ENCODE measurements around the gene GAN.
A peak's percentile ranks its signal among the peaks of the same experiment; 100 is the strongest.
"Not testable (repeated sequence)": the region's sequence is repeated elsewhere in the genome, so short reads cannot be mapped to it uniquely, and the experiment has no call there.

GAN gene

DNA sequence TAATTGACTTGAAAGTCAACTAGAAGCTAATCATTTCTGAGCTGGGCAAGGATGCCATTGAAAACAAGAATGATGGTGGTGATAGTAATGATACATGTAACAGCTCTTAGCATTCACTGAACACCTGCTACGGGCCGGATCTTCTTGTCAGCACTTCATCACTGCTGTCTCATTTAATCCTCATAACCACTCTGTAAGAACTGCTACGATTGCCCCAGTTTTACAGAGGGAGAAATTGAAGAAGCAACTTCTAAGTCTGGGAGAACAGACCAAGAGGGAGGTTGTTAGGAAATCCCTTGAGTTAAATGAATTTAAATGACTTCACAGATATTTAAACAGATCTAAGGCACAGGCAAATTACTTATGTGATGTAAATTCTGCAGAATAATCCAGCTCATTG is 7.0 kb upstream of the GAN start:
- no peak for DNase-seq (ENCODE audit: low read depth)

DNA sequence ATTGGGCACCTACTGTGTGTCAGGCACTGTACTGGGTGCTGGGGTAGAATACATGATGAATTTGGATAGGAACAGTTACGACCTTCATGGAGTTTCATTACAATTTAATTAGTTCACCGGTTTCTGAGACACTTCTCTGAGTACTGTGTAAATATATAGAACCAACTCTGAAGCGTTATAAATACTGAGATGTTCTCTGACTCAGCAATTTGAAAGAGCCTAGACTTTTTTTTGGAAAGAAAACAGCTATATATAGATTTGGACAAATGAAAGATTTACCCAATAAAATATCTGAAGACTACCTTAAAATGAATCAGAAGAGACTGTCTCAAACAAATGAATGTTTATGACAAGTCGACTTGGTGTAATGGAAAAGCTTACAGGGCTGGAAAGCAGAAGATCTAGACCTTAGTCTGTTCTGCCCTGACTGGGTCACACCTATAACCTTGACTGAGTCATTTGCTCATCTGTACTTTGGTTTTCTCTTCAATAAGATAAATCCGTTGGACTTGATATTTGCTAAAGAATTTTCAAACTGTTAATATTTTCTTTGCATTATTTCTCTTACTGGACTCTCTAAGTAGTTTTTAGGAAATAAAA is 4.6 kb upstream of the GAN start:
- no peak for DNase-seq (ENCODE audit: low read depth)

DNA sequence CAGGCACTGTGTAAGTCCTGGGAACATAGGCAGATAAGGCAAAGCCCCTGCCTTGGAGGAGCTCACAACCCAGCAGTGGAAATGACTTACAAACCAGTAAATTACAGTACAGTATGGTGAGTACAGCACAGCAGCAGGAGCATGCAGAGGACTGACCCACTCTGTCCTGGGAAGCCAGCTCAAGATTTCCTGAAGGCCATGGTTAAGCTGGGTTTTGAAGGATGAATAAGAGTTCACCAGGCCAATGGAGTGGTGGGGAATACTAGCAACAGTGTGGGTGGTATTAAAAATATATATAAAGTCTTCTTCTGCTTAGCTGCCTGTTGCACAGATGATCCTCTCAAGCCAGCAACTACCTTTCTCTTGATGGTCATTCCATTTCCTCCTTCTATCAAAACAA is 3.0 kb upstream of the GAN start:
- no peak for DNase-seq (ENCODE audit: low read depth)

DNA sequence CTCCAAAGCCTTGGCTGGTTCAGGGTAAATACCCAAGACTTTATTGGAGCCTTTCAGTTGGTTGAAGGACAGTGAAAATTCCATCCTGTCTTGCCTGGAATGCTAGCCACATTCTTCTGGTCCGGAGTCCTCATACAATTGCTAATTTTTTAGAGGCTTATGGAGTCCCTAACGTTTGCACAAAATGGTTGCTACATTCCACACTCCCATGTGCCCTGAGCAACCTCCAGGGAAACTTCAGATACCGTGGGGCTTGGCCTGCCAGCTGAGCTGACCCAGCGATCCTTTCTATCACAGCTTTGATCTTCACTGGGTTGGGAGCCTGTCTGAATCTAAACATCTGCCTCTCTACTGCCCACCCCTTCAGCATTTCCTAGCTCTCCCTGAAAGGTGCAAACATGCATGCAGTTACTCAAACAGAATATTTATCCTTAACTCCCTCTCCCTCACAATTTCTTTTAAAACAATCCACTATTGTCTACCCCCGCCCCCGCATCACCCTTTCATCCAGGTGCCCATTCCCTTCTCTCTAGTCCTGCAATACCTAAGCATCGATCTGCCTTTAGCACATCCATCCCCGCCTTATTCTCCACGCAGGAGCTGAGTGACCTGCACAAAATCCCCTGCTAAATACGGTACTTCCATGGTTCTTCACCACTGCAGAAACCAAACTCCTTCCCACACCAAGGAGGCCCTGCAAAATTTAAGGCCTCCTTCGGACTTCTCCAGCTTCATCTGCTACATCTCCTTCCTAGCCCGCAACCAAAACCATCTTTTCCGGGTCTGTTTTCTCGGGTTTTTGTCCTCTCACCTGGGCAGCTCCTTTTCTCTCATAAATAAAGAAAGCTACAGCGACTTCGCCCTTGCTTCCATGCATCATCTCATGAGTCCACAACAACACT is 810 bp upstream of the GAN start:
- no peak for DNase-seq (ENCODE audit: low read depth)

DNA sequence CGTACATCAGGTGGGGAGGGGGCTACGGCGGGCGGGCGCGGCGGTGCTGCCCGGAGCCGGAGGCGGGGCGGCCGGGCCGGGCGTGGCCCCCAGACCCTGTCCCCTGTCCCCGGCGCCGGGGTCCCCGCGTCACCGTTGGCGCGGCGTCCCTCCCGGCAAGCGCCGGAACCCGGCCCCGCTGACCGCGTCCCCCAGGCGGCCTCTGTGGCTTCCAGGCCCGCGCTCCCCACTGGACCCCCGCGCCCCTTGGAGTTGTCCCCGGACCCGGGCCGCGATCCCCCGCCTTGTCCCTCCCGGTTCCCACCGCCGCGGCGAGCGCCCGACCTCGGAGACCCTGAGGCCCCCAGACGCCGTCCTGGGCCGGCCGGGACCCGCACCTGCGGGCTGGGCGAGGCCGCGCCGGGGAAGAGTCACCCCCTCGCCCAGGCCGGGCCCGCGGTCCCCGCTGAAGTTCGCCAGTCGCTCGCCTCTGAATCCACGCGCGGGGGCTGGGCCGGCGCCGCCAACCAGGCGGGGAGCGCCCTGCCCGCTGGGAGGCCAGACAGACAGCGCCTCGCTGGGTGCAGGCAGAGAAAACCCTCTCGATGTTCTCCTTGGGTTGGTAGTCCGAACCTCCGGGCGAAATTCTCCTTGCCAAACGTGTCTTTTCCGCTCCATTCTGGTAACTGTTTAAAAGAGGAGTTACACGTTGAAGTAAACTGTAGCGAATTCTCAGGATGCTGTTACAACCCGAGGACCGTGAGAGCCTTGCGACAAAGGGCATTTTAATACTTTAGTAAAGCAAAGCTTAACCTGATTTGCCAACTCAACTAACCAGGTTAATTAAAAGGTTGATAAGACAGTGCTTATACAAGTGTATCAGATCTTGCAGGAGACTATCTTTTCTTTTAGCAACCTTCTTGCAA is 761 bp downstream of the GAN start:
- DNase-seq (ENCODE audit: low read depth) = no peak

DNA sequence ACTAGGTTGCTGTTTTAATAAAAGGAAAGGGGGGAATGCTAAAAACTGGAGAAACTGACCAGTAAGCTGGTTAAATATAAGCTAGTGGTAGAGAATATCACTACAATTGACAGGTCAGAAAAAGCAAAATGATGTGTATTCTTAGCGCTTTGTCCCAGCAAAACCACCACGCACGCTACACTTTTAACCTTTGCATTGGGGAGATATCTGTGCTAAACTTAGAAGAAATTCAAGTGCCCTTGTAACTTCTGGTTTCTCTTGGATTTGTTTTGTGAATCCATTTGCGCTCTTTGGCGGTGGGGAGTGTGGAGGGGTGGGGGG is 1.4 kb downstream of the GAN start:
- no peak for DNase-seq (ENCODE audit: low read depth)

DNA sequence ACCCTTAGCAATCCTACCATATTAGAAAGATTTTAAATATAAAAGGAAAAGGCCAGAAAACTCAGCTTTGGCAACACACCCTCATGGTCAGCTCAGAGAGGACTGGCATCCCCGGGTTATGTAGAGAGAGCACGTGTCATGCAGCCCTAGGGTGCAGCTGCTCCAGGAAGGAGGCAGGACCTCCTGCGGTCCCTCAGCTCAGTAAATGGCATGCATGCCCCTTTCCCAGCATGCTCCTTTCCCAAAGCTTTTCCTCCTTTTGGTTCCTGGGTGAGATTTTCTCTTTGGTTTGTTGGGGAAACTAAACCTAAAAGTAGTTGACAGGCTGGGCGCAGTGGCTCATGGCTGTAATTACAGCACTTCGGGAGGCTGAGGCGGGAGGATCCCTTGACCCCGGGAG is 3.9 kb downstream of the GAN start:
- DNase-seq (ENCODE audit: low read depth) = no peak

DNA sequence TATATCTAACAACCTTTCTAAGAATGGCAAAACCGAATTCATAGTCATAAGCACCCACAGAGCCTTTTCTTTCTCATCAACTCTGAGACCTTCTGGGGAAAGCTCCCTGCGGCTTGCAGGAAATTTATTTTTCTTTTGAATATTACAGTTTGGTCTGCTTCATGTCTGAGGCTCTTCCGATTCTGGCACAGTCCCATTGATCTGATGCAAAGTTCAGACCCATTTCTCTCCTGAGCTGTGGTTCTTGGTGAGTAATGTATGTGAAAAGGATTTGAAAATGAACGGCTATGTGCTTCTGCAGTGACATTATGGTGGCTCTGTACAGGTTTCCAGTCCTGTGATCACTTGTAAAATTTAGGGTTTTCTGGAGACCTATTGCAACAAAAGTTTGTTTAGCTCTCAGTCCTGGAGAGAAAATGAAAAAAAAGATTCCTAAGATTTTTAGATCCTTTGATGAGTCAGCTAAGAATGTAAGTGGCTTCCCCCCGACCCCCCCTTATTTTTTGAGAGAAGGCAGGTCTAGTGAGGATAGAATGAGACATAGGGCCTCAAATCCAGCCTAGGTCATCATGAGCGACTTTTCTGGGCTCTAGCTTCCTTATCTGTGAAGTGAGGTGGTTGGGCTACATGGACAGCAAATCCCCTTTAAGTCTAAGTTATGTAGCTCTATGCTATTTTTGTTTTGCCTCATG is 4.6 kb downstream of the GAN start:
- DNase-seq (ENCODE audit: low read depth) = peak; percentile 42

DNA sequence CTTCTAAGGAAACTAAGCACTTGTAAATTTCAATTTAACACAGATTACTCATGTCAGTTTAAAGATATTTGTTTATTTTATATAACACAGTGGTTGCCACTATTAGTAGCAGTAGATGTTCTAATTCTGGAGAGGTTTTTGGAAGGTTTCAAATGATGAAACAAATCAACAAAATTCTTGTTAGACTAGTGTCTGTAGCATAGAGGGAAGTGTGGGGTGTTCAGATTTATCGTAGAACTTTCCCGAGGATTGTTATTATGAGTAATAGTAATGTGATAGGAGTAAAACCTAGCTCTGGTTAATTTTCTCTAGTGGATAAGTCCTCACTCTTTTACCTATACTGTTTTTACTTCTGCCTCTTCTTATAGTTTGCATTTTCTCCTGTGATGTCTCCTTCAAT is 6.3 kb downstream of the GAN start:
- no peak for DNase-seq (ENCODE audit: low read depth)

DNA sequence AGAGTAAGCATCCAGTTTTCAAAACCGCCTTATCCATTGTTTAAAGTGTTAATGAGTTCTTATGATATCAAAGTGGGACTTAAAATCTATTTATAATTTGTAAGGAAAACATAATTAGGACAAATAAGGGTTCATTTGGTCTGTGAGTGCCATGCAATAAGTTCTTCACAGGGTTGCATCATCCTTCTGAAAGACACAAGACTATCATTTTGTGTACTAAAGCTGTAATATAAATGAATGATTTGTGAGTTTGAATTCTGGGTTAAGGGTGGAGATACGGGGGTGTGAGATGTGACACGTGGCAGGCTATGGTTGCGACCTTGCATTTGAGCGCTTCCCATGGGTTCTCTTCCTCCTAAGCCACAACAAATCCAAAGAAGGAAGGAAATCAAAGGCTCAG is 6.8 kb downstream of the GAN start:
- no peak for DNase-seq (ENCODE audit: low read depth)

DNA sequence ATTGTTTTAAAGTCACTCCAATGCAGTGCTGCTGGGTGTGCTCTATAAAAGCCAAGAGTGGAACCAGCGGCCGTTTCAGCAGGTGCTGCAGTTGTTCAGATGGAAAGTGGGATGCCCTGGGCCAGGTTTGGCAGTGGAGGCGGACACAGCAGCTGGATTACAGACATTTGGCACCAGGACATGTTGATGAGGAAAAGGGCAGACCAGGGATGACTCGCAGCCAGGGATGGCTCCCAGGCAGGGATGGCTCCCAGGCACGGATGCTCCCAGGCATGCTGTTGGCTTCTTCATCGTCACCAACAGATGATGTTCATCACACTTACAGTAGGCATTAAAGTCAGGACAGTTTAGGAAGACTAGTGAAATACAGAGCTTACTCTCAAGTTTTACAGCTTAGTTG is 10.0 kb downstream of the GAN start:
- DNase-seq (ENCODE audit: low read depth) = no peak

DNA sequence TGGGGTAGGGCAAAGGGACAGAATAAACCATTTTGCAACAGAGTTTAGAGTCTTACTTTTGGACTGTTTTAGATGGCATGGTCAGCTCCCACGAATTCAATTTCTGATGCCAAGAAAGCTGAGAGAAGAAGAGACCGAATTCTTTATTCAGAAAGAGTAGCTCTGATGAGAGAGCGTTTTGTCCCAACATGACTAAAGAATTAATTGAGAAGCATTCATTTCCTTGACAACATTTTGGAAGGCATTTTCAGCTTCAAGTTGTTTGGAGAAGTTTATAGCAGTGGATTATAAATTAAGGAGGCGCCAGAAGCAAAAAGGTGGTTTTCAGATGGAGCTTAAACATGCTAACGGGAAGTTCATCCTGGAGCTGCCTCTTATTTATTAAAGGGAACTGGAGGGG is 12.2 kb downstream of the GAN start:
- DNase-seq (ENCODE audit: low read depth) = no peak

DNA sequence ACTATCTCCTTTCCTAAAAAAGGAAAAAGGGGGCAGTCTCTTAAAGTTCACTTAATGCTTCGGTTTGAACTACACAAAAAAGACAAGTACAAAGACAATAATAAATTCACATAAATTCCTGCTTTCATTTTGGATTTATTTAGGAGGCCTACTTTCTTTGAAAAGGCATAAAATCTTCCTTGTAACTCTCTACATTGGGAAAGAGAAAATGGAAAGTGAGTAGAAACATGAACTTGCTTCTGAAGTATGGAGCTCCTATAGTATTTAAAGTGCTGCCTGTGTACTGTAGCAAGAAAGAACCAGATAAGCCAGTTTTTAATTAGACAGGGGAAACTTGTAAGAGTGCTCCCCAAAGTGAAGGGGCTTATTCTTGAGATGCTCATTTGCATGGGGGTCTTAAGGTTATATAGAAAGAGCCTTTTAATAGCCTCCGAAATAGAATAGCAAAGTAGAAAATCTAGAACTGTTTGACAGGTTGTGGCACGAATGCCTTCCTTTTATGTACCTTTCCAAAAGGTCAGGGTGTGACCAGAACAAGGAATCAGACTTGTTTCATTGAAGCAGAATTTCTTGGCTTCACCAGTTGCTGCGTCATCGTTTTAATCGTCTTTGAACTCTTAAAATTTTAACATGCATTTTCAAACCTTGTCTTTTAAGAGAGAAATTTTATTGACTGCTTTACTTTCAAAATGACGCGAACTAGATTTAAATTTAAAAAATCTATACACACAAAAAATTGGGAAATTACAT is 12.9 kb downstream of the GAN start:
- DNase-seq (ENCODE audit: low read depth) = no peak

DNA sequence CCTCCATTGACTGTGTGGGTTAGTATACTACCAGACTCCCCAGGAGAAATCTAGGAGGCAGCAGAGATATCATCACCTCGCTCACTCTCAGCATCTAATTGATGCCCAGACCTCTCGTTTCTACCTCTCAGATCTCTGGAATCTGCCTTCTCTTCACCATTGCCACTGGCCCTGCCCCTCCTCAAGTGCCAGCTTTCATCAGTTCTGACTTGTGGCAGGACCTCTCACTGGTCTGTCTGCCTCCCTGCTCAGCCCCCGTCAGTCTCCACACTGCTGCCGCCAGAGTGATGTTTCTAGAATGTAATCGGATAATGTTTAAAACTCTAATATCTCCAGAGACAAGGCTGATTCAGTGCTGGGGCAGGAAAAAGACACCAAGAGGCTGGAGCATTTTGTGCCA is 15.2 kb downstream of the GAN start:
- DNase-seq (ENCODE audit: low read depth) = no peak

DNA sequence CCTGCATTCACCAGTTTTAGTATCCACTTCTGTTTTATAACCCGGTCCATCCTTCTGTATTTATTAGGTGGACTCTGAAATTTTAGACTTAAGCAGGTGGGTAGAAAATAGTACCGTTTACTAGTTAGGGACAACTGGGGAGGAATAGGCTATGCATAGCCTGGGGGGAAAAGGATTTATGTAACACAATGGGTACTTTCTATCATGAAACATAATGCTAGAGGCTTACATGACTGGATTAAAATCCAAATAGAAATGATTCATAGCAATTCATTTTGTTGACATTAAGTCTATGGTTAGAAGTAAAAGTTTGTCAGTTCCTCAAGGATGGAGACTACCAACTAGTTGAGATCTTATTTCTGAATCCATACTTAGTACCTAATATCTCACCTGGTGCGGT is 18.6 kb downstream of the GAN start:
- DNase-seq (ENCODE audit: low read depth) = no peak

DNA sequence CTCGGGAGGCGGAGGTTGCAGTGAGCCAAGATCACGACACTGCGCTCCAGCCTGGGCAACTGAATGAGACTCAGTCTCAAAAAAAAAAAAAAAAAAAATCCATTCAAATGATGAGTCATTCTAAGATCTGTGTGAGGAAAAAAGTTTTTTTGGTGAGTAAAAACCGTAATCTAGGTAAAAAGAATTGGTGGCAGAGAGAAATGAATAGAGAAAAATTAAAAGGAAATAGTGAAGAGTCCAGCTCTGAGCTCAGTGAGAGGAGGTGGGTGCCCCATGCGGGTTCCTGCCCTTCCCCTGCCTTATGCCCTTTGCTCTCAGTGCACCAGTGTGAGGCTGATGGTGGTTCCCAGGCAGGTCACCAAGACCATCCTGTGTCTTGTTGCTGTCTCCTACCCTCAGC is 20.9 kb downstream of the GAN start:
- DNase-seq (ENCODE audit: low read depth) = no peak

DNA sequence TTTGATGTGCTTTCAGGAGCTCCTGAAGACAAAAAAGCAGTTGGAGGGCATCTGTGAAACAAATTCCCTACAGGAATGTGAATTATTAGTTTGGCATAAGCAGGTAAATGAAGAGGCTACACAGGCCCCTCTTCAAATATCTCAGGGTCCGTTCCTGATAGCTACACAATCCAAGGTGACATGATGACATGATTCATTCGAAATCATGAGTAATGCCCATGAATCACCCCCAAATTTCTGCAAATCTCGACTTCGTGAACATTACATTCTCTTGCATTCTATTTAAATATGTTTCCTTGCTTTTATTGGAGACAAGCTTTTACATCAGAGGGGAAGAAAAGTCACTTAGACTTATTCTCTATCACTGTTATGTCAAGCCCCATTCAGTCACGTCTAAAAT is 22.3 kb downstream of the GAN start:
- no peak for DNase-seq (ENCODE audit: low read depth)

DNA sequence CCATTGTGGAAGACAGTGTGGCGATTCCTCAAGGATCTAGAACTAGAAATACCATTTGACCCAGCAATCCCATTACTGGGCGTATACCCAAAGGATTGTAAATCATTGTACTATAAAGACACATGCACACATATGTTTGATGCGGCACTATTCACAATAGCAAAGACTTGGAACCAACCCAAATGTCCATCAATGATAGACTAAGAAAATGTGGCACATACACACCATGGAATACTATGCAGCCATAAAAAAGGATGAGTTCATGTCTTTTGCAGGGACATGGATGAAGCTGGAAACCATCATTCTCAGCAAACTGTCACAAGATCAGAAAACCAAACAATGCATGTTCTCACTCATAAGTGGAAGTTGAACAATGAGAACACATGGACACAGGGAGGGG is 30.4 kb downstream of the GAN start:
- DNase-seq (ENCODE audit: low read depth) = not testable (repeated sequence)

DNA sequence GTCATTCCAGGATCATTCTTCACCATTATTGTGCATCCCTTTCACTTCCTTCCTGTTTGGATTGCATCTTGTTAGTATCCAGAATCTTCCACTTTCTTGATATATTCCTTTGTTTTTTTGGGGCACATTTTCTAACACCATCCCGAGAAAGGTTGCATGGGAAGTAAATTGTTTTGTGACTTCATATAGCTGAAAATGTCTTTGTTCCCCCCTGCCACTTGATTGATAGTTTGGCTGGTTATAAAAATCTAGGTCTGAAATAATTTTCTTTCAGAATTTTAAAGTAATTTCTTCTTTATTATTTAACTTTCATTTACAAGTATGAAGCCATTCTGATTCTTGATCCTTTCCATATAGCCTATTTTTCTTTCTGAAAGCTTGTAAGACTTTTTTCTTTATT is 32.7 kb downstream of the GAN start:
- DNase-seq (ENCODE audit: low read depth) = no peak

DNA sequence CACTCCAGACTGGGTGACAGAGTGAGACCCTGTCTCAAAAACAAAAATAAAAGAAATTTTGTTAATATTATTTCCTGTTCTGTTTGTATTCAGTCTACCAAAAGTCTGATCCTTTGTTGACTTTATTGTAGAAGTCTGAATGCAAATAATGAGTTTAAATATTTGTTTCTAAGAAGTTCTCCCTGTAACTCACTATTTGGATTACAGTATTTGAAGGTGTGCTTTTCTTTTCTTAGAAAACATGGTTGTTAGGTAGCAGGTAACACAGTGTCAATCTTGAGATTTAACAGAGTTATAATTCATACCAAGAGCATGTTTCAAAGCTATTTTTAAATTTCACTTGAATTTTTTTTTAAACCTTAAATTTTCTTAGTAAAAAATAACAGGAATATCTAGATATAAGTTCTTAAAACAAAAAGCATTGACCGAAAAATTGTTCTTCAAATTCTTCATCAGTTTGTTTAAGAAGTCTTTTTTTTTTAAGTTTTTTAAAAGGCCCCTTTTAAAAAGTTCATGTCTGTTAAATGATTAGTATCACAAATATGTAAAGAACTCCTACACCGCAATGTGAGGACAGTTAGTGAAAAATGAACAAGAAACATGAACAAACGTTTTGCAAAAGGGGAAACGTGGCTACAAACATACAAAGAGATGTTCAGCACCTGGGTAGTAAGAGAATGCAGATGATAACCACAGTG is 35.0 kb downstream of the GAN start:
- DNase-seq (ENCODE audit: low read depth) = no peak

DNA sequence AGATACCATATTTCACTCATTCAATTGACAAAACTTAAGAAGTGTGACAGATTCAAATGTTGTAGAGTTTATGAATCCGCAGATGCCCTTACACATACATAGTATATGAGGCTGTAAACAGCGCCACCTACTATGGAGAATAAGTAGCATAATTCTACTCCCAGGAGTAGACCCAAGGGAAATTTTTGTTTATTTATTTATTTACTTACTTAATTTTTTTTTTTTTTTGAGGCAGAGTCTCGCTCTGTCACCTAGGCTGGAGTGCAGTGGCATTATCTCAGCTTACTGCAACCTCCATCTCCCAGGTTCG is 35.5 kb downstream of the GAN start:
- no peak for DNase-seq (ENCODE audit: low read depth)
